ENCODE measurements around the gene TIA1. TPM values are rescaled to one million over a fixed set of nuclear protein-coding genes. Genes with fewer than 3 reads are reported as not detected.

TIA1 gene
- total RNA-seq, 4 donors from 2014 or later: 132 to 229 (median 175) TPM

Small RNA genes lying within 50 kb of the gene (small RNA-seq; reads per million reads assigned to genes)
- 0 reads per million in 2 donors for gene AC016700.2
- 0 reads per million in 2 donors for gene MIR1285-2

Other genes with a start within 250 kb of the TIA1 start
- gene PCBP1, start 161.2 kb downstream of the TIA1 start, total RNA-seq: 100 to 1,000 TPM; 129 to 152 (median 134) TPM
- 10 to 100 TPM; 10.3 to 18.7 (median 14.0) TPM for gene C2orf42, start 57.6 kb downstream of the TIA1 start, total RNA-seq
- 10 to 100 TPM in 3 of 4 donors, 1 to 10 TPM in 1; 5.8 to 41.3 (median 33.3) TPM for gene PCYOX1, start 9.5 kb upstream of the TIA1 start, total RNA-seq
- 100 to 1,000 TPM in 1 of 4 donors, 10 to 100 TPM in 3; 36.1 to 135 (median 57.8) TPM for gene SNRPG, start 45.1 kb upstream of the TIA1 start, total RNA-seq
- gene FAM136A, start 53.4 kb upstream of the TIA1 start, total RNA-seq: 10 to 100 TPM; 34.5 to 39.9 (median 38.9) TPM